ENCODE measurements around the gene TMC1.

GRCh38 chr9:72656021-72656420 is 134.6 kb downstream of the TMC1 start:
- TF ChIP-seq ZNF138 (CRISPR knock-in tag; IDR thresholded peaks at IDR 0.05; ENCODE audit: low read depth) (no peak), ZNF580 (CRISPR knock-in tag; IDR thresholded peaks at IDR 0.05; ENCODE audit: borderline replicate concordance, low read depth) (no peak), ZNF350 (CRISPR knock-in tag; IDR thresholded peaks at IDR 0.05; ENCODE audit: borderline replicate concordance, low read depth) (no peak), TBL1XR1 (IDR thresholded peaks at IDR 0.05; ENCODE audit: borderline replicate concordance, low read length, partially characterized antibody) (no peak), TARDBP (CRISPR knock-in tag; IDR thresholded peaks at IDR 0.05) (no peak), FOXK2 (IDR thresholded peaks at IDR 0.05) (no peak), HNRNPH1 (optimal IDR thresholded peaks at IDR 0.05; ENCODE audit: low read depth, low read length) (no peak)
- TF ChIP-seq, protein P1, sequence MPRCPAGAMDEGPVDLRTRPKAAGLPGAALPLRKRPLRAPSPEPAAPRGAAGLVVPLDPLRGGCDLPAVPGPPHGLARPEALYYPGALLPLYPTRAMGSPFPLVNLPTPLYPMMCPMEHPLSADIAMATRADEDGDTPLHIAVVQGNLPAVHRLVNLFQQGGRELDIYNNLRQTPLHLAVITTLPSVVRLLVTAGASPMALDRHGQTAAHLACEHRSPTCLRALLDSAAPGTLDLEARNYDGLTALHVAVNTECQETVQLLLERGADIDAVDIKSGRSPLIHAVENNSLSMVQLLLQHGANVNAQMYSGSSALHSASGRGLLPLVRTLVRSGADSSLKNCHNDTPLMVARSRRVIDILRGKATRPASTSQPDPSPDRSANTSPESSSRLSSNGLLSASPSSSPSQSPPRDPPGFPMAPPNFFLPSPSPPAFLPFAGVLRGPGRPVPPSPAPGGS (CRISPR knock-in tag; IDR thresholded peaks at IDR 0.05), result no peak
- TF ChIP-seq, protein P2, sequence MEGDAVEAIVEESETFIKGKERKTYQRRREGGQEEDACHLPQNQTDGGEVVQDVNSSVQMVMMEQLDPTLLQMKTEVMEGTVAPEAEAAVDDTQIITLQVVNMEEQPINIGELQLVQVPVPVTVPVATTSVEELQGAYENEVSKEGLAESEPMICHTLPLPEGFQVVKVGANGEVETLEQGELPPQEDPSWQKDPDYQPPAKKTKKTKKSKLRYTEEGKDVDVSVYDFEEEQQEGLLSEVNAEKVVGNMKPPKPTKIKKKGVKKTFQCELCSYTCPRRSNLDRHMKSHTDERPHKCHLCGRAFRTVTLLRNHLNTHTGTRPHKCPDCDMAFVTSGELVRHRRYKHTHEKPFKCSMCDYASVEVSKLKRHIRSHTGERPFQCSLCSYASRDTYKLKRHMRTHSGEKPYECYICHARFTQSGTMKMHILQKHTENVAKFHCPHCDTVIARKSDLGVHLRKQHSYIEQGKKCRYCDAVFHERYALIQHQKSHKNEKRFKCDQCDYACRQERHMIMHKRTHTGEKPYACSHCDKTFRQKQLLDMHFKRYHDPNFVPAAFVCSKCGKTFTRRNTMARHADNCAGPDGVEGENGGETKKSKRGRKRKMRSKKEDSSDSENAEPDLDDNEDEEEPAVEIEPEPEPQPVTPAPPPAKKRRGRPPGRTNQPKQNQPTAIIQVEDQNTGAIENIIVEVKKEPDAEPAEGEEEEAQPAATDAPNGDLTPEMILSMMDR (CRISPR knock-in tag; IDR thresholded peaks at IDR 0.05), result no peak

Measured in HepG2 (cell line).